Fibroblast of lung (primary cell): ENCODE data around the gene FSTL1. TPM values are rescaled to one million over a fixed set of nuclear protein-coding genes. Genes with fewer than 3 reads are reported as not detected.

Experiments used
- DNase-seq, 2 donors: peaks; one replicate each; pipeline versions ENCODE4 v3.0.0 to v3.0.0-alpha.2; 2010; ENCODE audit warnings: low read depth in 2 of 2
- H2AFZ ChIP-seq: 2 replicates; pipeline ENCODE4 v1.5.1; 2012; ENCODE audit warnings: low read length, control low read depth, inconsistent platforms
- H3K27ac ChIP-seq: 2 replicates; pipeline ENCODE4 v1.5.1; 2011; ENCODE audit warnings: low read length, control low read depth; ENCODE audit not compliant: insufficient read depth
- H3K27me3 ChIP-seq: 2 replicates; pipeline ENCODE4 v1.5.1; 2011; ENCODE audit warnings: mild to moderate bottlenecking, low read length; ENCODE audit not compliant: control insufficient read depth, insufficient read depth
- H3K36me3 ChIP-seq: 2 replicates; pipeline ENCODE4 v1.5.1; 2011; ENCODE audit warnings: low read length; ENCODE audit not compliant: control insufficient read depth, insufficient read depth
- H3K4me1 ChIP-seq: 2 replicates; pipeline ENCODE4 v1.5.1; 2011; ENCODE audit warnings: low read length; ENCODE audit not compliant: control insufficient read depth, insufficient read depth; ENCODE audit errors: extremely low read depth
- H3K4me2 ChIP-seq: 2 replicates; pipeline ENCODE4 v1.5.1; 2011; ENCODE audit warnings: low read length, control low read depth; ENCODE audit not compliant: insufficient read depth; ENCODE audit errors: extremely low read depth
- H3K4me3 ChIP-seq, 4 experiments: fragments of 200-600 bp in 1 of 4; sonication (generic) in 1 of 4; replicated peaks in 1 of 4; 2 replicates each; pipeline ENCODE4 v1.5.1; 2011 to 2016; ENCODE audit warnings: low read length in 4 of 4, low read depth in 3 of 4, mild to moderate bottlenecking in 3 of 4, control low read depth in 2 of 4, inconsistent platforms in 1 of 4, mixed read lengths in 1 of 4; ENCODE audit not compliant: insufficient read depth in 1 of 4; ENCODE audit errors: control extremely low read depth in 1 of 4
- H3K79me2 ChIP-seq: 2 replicates; pipeline ENCODE4 v1.5.1; 2012; ENCODE audit warnings: mild to moderate bottlenecking, low read length, inconsistent platforms; ENCODE audit not compliant: control insufficient read depth, insufficient read depth
- H3K9ac ChIP-seq: 2 replicates; pipeline ENCODE4 v1.5.1; 2011; ENCODE audit warnings: mild to moderate bottlenecking, low read length, control low read depth; ENCODE audit not compliant: insufficient read depth
- H3K9me3 ChIP-seq: 2 replicates; pipeline ENCODE4 v1.5.1; 2012; ENCODE audit warnings: low read depth, low read length; ENCODE audit not compliant: control insufficient read depth, insufficient read depth
- H4K20me1 ChIP-seq: 2 replicates; pipeline ENCODE4 v1.5.1; 2011; ENCODE audit warnings: low read length; ENCODE audit not compliant: control insufficient read depth, insufficient read depth; ENCODE audit errors: extremely low read depth
- EZH2 ChIP-seq: IDR thresholded peaks from 2 replicates; pipeline ENCODE4 v1.5.1; 2012; ENCODE audit warnings: low read length, control low read depth, mild to moderate bottlenecking; ENCODE audit errors: missing control alignments
- polyA plus RNA-seq, 2 donors: library from polyadenylated mRNA; depleted of rRNA in 1 of 2; stranded (reverse) in 1 of 2; unstranded in 1 of 2; fragments of >200 nt; gene quantifications; 2 replicates each; pipeline ENCODE4 v1.2.1, GENCODE V29; 2011 to 2012; ENCODE audit warnings: missing spikeins in 1 of 2
- total RNA-seq: library from RNA; depleted of rRNA; stranded (reverse); fragments of >200 nt; gene quantifications from 2 replicates; pipeline ENCODE4 v1.2.1, GENCODE V29; 2014
- TF ChIP-seq, protein P1 (sequence below), 2 donors: IDR thresholded peaks in 1 of 2; conservative IDR thresholded peaks in 1 of 2; 1 replicate in 1 of 2; 2 replicates in 1 of 2; pipeline ENCODE4 v1.5.1; 2011 to 2012; ENCODE audit warnings: low read length in 2 of 2, control low read depth in 1 of 2, inconsistent platforms in 1 of 2, low read depth in 1 of 2, mild to moderate bottlenecking in 1 of 2

The FSTL1 gene
- total and polyA plus RNA-seq, 2 donors (not counting 1 experiment from before 2014, with no cell fraction given) = 309 to 1,500 TPM

DNA sequence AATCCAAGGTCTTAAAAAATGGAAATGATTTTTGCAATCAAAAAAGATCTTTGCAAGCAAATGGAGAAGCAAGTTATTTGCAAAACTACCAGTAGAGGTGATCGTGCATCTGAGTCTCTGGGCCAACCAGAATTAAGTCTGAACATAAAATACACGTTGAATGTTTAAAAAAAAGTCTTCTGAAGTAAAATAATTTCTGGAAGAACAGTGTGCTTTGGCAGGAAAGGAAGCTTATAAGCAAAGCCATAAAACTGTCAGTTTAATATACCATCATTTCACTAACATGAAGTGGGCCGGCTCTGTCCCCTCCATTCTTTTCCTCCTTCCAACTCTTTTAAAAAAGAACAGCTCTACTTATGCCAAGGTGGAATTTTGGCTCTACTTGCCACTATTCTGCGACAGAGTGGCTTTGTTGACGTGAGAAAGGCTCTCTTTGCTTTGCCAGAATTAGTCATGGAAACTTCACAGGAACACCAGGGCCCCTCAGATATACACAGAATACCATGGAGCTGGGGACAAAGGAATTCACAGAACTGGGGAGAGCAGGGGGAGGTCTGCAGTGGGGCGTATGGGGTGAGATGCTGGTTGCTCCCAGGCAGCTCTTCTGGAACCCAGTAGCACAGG, 29.8 kb downstream of the FSTL1 start:
- Histone ChIP-seq H4K20me1 (no peaks in the 10 kb centered on the region), H3K36me3 (no peaks in the 10 kb centered on the region), H3K9me3 (no peaks in the 10 kb centered on the region), H3K27me3 (no peaks in the 10 kb centered on the region), H3K79me2 (peaks cover 63% of the 10 kb centered on the region), H2AFZ (no peak overlapping the region), H3K27ac (peak overlapping the region; percentile 24), H3K9ac (no peak overlapping the region), H3K4me3 (no peak overlapping the region), H3K4me1 (peaks cover 37% of the 10 kb centered on the region), H3K4me2 (no peak overlapping the region)
- peak; percentile 75 to 76 for DNase-seq
- TF ChIP-seq, protein P1, sequence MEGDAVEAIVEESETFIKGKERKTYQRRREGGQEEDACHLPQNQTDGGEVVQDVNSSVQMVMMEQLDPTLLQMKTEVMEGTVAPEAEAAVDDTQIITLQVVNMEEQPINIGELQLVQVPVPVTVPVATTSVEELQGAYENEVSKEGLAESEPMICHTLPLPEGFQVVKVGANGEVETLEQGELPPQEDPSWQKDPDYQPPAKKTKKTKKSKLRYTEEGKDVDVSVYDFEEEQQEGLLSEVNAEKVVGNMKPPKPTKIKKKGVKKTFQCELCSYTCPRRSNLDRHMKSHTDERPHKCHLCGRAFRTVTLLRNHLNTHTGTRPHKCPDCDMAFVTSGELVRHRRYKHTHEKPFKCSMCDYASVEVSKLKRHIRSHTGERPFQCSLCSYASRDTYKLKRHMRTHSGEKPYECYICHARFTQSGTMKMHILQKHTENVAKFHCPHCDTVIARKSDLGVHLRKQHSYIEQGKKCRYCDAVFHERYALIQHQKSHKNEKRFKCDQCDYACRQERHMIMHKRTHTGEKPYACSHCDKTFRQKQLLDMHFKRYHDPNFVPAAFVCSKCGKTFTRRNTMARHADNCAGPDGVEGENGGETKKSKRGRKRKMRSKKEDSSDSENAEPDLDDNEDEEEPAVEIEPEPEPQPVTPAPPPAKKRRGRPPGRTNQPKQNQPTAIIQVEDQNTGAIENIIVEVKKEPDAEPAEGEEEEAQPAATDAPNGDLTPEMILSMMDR (conservative IDR thresholded peaks at IDR 0.05 in 1 of 2, IDR thresholded peaks at IDR 0.05 in 1 of 2; ENCODE audit: low read depth in 1 of 2, low read length in 2 of 2) = peak; percentile 23 to 51
- no peak for TF ChIP-seq EZH2

DNA sequence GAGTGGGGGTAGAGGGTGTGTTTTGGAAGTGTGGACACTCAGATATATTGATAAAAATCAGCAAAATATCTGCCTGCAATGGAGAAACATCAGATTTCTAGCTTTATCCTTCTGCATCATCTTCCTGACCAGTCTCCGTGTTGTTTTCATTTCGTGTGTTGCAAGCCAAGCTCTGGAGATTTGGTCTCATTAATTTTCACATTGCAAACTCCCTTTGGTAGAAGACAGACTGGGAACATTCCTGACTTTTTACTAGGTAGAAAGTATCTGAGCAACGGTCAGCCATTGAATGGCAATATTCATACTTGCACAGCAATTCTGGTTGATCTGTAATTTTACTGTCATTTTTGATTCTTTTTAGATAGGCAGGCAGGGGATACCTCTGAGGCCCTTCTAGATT, 30.4 kb downstream of the FSTL1 start:
- Histone ChIP-seq H3K9me3 (no peaks in the 10 kb centered on the region), H3K27me3 (no peaks in the 10 kb centered on the region), H3K4me3 (no peak overlapping the region), H3K4me1 (peaks cover 33% of the 10 kb centered on the region), H3K4me2 (no peak overlapping the region), H3K79me2 (peaks cover 62% of the 10 kb centered on the region), H4K20me1 (no peaks in the 10 kb centered on the region), H3K9ac (no peak overlapping the region), H3K36me3 (no peaks in the 10 kb centered on the region), H2AFZ (no peak overlapping the region), H3K27ac (peak overlapping the region; percentile 14)
- TF ChIP-seq, protein P1 (conservative IDR thresholded peaks at IDR 0.05 in 1 of 2, IDR thresholded peaks at IDR 0.05 in 1 of 2; ENCODE audit: low read depth in 1 of 2, low read length in 2 of 2) = no peak
- no peak for TF ChIP-seq EZH2
- DNase-seq = no peak

DNA sequence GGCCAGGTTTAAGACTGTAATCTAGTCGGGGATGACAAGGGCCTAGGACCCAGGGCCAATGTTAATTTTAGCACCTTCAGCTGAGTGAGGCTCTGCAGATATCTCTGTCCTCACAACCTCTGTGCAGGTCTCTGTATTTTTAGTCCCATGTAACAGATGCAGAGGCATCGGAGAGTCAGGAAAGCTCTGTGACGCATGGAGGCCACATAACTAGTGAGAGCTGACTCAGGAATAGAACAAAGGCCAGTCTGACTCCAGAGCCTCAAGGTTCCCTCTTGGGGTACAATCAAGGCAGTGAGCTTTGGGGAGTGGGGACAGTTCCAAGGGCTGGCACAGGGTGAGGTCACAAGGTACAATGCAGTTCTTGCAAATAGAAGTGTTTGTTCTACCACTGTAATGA, 31.0 kb downstream of the FSTL1 start:
- no peak overlapping the region for H3K4me2 ChIP-seq
- no peak overlapping the region for H3K4me3 ChIP-seq
- no peaks in the 10 kb centered on the region for H4K20me1 ChIP-seq
- no peak for TF ChIP-seq EZH2
- TF ChIP-seq, protein P1 (conservative IDR thresholded peaks at IDR 0.05 in 1 of 2, IDR thresholded peaks at IDR 0.05 in 1 of 2; ENCODE audit: low read depth in 1 of 2, low read length in 2 of 2) = no peak
- no peak overlapping the region for H3K9ac ChIP-seq
- H3K36me3 ChIP-seq = no peaks in the 10 kb centered on the region
- H3K79me2 ChIP-seq = peaks cover 56% of the 10 kb centered on the region
- H3K4me1 ChIP-seq = peaks cover 27% of the 10 kb centered on the region
- no peaks in the 10 kb centered on the region for H3K9me3 ChIP-seq
- peak overlapping the region; percentile 14 for H3K27ac ChIP-seq
- no peaks in the 10 kb centered on the region for H3K27me3 ChIP-seq
- DNase-seq = peak in 1 of 2 donors; percentile 49
- H2AFZ ChIP-seq = no peak overlapping the region
